ENCODE measurements around the gene MRTO4.
"Not testable (repeated sequence)": the region's sequence is repeated elsewhere in the genome, so short reads cannot be mapped to it uniquely, and the experiment has no call there.

MRTO4 gene

DNA sequence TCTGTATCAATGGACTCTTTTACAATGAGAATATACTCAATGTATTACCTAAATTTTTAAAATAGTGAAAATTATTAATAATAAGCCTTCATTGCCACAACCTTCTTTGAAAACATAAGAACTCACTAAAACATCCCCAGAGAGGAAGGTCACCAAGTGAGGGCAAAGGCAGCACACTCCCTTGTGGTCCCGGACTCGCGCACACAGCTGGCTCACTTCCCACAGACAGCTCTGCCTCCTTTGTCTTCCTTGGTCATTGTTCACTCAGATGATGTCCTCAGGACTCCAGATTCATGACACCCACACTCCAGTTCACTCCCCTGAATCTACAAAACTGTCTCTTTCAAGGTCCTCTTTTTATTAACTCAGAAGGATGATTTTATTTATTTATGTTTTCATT lies 22.4 kb upstream of the MRTO4 start:
- DNase-seq = no peak

DNA sequence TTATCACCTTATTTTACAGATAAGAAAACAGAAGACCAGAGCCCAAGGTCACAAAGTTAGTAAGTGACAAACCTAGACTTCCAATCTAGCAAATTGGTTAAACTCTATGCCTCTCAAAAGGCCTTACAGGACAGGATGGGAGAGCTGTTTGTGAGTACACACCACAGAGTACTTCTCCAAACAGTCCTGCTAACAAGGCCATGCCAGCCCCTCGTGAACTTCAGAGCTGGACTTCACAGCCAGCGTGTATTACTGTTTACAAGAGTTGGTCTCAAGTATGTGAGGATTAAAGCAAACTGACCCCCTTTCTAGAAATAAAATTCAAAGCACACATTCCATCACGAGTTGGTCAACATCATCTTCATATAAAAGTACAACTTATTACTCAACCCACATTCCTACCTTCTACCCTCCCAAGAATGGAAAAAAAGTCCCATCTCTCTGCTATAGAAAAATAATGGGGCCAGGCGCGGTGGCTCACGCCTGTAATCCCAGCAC lies 21.7 kb upstream of the MRTO4 start:
- no peak for DNase-seq

DNA sequence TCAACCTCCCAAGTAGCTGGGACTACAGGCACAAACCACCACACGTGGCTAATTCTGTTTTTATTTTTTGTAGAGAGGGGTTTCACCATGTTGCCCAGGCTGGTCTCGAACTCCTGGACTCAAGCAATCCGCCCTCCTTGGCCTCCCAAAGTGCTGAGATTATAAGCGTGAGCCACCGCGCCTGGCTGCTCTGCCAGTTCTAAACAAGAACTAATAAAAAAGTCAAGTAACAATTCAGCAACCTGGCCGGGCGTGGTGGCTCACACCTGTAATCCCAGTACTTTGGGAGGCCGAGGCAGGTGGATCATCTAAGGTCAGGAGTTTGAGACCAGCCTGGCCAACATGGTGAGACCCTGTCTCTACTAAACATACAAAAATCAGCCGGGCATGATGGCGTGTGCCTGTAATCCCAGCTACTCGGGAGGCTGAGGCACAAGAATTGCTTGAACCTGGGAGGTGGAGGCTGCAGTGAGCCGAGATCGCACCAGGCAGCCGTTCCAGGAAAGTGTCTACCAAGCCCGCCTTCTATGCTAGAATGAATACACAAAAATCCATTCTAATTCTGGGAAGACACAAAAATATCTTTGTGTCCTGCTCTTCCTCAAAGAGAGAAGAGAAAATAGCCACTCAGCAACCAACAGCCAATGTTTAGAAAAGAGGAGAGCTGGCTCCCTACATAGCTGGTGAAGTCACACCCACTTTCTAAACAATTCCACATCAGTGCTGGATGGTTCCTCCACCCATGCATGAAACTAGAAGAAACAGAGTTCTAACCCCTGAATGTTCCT lies 19.7 kb upstream of the MRTO4 start:
- DNase-seq = not testable (repeated sequence)

DNA sequence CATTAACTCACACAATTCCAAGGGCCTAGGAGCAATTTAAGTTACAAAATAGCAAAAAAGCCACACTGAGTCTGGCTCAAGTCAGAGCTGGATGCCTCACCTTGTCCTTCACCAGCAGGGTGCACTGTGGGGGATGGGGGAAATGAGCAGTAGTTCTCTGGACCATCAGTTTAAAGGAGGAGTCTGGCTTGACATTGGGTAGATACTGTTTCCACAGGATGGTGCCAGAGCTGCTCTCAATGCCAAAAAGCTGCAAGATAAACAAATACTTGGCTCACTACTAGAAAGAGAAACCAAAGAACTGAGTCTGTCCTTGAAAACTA lies 19.1 kb upstream of the MRTO4 start:
- DNase-seq = no peak

DNA sequence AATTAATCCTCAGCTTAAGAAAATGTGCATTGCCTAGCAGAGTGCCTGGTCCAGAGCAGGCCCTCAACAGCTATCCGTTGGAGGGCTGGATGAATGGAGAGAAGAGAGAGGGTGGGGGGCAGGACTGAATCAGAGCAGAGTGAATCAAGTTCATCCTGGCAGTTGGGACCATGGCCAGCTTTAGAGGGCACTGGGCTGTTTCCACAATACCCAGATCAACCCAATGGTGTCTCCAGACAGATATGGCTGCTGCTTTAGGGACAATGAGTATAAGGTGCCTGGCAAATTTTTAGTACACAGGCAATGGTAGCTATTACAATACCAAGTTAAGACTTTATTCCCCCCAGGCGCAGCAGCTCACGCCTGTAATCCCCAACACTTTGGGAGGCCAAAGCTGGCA lies 17.4 kb upstream of the MRTO4 start:
- DNase-seq = no peak

DNA sequence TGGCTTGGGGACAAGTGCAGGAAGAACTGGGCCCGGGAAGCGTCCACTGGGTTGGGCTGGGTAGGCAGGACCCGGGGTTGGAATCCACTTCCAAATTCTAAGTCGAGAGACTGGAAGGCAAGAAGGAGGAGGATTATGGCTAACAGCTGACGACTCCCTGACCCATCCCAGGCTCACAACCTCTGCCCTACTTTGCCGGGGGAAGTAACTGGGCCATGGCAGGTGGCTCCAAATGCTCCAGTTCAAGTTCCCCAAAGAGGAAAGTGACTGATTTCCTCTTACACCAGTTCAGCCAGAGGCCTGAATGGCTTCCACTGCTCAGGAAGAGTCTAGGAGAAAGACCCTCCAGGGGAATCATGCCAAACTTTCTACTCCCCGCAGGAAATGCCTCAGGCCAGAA lies 11.7 kb upstream of the MRTO4 start:
- no peak for DNase-seq

DNA sequence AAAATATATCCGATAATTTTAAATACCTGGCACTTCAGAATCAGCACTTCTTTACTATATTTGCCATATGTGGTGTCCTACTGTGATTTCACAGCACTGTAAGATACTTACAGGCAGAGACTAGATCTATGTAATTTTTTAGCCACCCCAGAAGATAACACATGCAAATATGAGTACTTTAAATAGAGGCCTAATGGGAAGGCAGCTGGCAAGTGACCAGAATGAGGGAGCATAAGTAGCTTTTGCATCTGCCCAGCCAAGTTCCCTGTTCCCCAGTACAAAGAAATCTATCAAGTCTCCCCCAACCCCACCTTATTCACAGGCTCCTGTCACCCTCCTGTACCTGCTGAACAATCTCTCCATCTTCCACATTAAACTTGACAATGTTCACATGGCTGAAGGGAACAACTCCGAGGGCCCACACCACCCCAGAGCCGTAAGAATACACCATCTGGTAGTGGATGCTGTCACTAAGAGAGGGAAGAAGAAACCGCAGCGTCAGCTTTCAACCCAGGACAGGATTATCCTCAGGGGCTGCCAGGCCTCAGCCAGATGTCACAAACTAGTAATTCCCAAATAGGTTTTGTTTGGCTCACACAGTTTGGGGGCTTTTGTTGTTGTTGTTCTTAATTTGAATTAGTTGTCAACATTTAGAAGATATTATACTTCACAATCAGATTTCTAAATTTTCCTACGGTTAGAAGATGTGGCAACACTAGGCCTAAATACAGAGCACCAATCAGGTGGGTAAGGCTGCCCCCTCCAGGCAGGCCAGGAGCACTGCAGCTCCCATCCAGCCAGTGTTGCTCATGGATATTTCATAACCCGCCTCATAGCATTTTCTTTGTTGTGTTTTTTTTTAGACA lies 10.7 kb upstream of the MRTO4 start:
- DNase-seq = peak; percentile 54 to 64

DNA sequence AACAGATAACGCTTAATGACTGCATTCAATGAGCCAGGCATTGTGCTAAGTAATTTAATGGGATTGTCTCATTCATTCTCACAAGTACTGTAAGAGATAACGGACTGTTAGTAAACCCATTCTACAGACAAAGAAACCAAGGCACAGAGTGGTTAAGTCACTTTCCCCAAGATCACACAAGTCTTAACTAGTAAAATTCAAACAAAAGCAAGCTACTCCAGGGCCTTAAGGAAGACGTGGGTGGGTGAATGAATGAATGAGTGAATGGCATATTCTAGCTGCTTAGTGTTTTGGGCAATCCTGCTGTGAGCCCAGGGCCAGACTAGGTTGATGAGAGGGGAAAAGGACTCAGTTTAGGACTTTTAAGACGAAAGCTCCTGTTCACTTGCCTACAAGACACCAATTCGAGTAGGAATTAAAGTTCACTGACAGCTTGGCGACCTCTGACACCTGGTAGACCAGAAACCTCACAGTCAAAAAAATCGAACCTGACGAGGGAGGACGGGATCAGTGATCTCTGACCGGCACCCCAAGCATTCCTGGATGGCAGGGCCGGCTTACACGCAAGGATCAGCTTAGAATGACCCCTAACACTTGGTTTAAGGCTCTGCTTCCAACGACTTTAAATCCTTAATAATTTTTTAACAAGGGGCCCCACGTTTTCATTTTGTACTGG lies 838 bp upstream of the MRTO4 start:
- no peak for DNase-seq

DNA sequence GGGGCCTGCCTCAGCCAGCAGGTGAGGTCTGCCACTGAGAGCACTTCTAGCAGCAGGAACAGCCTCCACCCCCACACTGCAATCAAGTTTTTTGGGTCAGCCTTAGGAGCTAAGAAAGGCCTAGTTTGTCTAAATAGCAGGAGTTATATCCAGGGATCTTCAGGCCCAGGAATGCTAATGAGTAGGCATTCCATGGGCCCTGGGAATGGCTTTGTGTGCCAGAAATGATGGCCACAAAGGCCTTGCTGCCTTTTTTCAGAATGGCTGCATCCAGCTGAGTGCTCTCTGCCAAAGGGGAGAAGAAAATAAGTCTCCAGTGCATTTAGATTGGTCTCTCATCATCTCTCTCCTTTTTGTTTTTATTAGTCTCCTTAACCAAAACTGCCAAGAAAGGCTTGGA lies 2.8 kb downstream of the MRTO4 start:
- DNase-seq = no peak

DNA sequence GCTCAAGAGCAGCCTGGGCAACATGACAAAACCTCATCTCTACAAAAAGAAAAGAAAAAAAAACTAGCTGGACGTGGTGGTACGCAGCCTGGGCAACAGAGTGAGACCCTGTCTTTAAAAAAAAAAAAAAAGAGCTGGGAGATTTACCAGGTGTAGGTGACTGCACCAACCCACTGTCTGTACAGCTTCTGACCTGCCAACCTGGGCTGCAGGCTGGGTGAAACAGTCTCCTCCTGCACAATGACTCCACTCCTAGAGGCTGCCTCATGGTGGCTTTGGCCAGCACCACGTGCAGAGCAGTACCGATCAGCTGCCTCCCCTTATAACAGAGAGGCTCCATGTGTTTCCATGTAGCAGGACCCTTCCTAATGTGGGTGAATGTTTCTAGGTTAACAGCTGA lies 3.7 kb downstream of the MRTO4 start:
- DNase-seq = no peak

DNA sequence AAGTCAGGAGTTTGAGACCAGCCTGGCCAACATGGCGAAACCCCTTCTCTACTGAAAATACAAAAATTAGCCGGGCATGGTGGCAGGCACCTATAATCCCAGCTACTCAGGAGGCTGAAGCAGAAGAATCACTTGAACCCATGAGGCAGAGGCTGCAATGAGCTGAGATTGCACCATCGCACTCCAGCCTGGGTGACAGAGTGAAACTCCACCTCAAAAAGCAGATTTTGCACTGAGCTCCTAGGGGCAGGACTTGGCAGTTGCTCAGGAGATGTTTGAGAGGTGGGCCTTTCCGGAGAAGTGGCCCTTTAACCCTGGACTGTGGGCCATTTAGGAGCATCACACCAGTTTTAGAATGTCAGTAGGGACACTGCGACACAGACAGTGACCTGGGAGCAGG lies 4.7 kb downstream of the MRTO4 start:
- DNase-seq = not testable (repeated sequence)

DNA sequence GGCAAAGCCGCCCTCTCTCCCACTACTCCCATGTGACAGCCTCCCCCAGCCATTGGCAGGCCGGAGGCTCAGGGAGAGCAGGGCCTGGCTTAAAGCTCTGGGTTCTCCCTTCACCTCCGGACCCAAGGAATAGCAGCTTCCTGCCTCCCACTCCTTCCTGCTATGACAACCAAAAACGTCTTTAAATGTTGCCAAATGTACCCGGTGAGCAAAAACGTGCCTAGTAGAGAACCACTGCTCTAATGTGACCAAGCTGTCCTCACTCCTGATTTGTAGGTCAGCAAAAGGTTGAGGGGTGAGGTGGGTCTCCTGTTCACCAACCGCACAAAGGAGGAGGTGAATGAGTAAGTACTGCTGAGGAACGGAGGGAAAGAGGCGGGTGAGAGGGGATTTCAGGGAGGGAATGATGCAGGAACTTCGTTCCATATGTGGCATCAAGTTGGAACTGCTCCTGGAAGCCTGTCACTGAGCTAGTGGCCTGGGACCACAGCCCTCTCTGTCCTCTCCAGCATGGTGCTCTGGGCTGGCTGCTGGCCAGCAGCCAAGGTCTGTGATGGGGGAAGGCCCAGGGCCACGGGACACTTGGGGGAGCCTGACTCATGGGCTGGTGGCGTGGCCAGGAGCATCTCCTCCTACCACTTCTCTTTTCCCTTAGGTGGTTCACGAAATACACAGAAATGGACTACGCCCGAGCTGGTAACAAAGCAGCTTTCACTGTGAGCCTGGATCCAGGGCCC lies 5.7 kb downstream of the MRTO4 start:
- DNase-seq = no peak

DNA sequence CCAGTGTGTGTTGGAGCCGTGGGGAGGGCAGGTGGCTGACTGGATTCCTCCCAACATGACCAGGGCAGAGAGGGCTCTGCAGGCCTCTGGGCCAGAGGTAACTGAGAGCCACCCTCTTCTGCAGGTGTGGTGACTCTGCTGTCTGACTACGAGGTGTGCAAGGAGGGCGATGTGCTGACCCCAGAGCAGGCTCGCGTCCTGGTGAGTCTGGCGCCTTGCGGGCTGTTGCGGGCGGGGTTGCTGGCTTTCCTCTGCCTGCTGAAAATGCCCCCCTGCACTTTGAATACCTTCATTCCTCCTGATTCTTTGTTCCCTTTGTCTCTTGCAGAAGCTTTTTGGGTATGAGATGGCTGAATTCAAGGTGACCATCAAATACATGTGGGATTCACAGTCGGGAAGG lies 6.7 kb downstream of the MRTO4 start:
- no peak for DNase-seq

DNA sequence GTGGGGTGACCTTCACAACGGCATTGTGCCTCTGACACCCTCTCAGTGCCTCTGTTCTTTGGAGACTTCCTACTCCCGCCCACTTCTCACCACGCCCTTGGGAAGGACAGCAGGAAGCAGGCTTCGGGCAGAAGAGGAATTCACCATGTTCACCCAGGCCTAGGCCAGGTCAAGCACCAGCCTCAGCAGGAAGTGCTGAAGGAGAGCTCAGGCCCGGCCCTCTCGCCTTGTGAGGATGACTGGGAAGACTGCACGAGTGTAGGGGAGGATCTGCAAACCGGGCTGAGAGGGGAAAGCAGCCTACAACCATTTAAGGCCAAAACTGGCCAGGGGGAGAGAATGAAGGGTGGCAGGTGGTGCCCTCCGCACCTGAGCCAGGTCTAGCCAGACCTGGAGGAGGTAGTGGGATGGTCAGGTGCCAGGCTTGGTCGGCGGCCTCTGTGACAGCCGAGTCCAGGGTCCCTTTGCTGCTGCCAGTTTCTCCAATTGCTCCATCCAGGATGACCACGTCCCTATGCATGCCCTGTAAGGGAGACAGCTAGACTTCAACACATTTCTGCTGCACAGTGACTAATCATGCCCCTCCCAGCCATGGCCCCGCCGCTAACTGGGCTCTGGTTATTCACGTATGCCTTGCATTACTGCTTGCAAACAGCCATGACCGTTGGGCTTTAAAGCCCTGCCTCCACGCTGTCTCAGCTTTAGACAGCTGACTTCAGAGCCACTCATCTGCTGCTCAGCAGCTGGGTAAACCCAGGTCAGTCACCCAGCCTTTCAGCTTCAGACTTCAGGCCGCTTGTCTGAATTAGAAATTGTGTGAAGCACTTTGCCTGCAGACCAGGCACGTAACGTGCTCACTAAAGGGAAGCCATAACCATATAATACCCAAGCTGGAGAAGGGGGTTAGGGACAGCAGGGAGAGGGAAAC lies 8.9 kb downstream of the MRTO4 start:
- DNase-seq = no peak

DNA sequence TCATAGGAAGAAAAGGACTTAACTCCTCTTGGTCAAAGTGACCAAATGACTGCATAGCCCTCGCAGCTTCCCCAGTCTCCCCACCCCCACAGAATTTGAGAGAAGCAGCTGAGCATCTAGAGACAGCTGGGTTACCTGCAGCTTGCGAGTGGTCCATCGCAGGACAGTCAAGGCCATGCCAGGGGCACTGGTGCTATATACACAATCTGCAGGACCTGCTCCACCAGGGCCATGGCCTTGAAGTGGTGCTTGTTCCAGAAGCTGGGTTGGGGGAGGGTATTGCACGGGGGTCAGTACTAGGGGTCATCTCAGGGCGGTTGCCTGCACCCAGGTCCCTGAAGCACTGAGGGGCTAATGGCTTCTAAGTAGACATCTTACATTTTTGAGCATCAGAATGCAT lies 10.4 kb downstream of the MRTO4 start:
- no peak for DNase-seq

DNA sequence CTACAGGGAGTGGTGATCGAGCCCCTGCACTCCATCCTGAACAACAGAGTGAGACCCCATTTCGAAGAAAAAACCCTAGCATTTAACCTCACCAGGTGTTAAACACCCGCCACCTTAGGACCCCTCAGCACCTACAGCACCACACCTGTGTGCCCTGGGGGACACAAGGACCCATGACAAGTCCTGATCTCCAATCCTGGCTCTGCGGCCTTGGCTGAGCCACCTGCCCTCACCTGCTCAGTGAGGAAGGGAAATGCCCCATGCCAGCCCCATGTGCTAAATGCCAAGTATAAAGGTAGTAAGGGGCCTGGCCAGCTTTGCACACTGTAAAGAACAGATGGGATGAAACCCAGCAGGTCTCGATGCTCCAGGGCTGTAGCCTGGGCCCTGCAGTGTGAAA lies 11.1 kb downstream of the MRTO4 start:
- no peak for DNase-seq

DNA sequence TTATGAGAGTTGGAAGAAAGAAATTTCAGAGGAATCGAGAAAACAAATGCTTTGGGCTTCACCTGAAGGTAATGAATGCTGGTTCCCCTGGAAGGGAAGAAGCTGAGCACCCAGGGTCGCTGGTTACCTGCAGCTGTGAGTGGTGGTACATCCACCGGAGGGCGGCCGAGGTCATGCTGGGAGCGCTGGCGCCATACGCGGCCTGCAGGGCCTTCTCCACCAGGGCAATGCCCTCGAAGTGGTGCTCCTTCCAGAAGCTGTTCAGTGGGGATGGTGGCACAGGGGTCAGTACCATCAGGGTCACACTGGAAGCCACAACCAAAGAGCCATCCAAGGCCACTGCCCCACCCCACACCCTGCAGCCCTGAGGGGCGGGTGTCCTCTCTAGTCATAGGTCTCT lies 16.8 kb downstream of the MRTO4 start:
- no peak for DNase-seq

DNA sequence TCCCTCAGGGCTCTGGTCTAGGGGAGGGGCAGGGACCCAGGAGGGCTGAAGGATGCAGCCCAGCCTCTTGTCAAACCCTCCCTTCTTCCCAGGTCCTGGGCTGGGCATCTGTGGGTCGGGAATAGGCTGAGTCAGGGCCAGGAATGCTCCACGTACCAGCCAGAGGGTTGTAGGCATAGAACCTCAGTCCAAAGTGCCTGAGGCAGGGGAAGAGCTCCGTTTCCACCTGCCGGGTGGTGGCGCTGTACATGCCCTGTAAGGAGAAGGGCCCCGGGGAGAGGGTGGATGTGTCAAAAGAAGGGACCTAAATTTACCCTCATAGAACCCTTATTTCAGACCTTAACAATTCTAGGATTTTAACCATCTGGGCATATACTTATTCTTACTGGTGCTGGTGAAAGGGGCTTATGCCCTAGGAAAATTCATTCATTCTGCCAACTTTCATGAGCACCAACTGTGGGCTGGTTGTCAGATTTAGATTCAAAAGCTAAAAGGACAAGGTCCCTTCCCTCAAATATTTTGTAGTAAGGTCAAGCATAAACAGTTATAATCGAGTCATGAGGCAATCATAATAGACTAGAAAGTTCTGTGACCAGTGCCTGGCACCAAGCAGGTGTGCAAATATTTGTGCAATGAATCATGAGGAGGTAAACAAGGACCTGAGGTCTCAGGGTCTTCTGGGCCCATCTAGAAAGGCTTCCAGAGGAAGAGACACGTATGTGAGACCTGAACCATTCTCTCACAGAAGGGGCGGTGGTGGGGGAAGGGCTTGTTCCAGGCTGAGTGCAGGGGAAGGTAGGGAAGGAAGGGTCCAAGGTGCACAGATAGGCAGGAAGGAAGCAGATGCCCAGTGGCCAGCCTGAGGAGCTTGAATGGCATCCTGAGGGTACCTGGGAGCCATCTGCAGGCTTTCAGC lies 18.1 kb downstream of the MRTO4 start:
- DNase-seq = not testable (repeated sequence)

DNA sequence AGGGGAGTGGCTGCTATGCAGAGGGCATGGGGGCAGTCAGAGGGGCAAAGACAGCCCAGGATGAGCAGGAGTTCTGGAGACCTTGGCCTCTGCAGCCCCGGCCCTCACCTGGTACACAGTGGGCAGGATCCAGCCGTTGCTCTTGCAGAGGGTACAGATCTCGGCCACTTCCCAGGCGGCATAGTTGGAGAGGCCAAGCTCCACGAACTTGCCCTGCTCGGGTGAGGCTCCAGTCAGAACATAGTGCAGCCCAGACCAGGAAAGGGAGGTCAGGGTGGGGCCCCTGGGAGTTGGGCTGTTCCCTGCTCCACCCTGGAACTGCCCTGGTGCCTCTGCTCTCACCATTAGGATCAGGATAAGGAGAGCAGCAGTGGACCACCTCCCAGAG lies 18.7 kb downstream of the MRTO4 start:
- not testable (repeated sequence) for DNase-seq

DNA sequence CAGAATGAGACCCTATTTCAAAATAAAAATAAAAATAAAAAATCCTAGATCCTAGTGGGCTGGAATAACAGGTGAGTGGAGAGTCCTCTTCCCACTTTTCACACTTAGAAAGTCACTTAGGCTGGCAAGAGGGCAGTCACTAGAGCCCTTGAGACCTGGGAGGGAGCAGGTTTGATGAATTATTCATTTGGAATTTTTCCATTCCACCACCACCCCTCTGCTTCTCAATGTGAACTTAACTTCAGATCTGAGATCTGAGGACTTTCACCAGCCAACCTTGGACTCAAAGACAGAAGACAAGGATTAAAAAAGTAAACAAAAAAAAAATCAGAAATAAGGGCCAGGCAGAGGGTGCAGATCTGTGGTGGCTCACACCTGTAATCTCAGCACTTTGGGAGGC lies 20.5 kb downstream of the MRTO4 start:
- no peak for DNase-seq

Measured in stimulated activated CD4-positive, alpha-beta T cell treated with anti-CD3 and anti-CD28 coated beads, Interleukin-4, amount 100 ng/mL, for 4 hours (primary cell).